Trophoblast cell (in vitro differentiated cells and primary cell): ENCODE data around the gene CST11.

Source experiments
- DNase-seq, 2 donors: peaks; one replicate each; pipeline ENCODE4 v3.0.0-alpha.2; 2016
- H2AFZ ChIP-seq: 2 replicates; pipeline ENCODE4 v1.6.1; 2013; ENCODE audit warnings: low read length, moderate library complexity, mild to moderate bottlenecking; ENCODE audit not compliant: insufficient read depth, poor library complexity
- H2AK5ac ChIP-seq: 2 replicates; pipeline ENCODE4 v1.6.1; 2013; ENCODE audit warnings: mild to moderate bottlenecking, low read length
- H2BK120ac ChIP-seq: 2 replicates; pipeline ENCODE4 v1.6.1; 2013; ENCODE audit warnings: low read length, mild to moderate bottlenecking, moderate library complexity; ENCODE audit not compliant: insufficient read depth, poor library complexity
- H2BK12ac ChIP-seq: 2 replicates; pipeline ENCODE4 v1.6.1; 2013; ENCODE audit warnings: mild to moderate bottlenecking, low read length, moderate library complexity
- H2BK5ac ChIP-seq: 2 replicates; pipeline ENCODE4 v1.6.1; 2013; ENCODE audit warnings: low read length, low read depth, moderate library complexity, mild to moderate bottlenecking; ENCODE audit not compliant: poor library complexity
- H3K14ac ChIP-seq: 2 replicates; pipeline ENCODE4 v1.6.1; 2013; ENCODE audit warnings: mild to moderate bottlenecking, low read length
- H3K18ac ChIP-seq: 2 replicates; pipeline ENCODE4 v1.6.1; 2013; ENCODE audit warnings: mild to moderate bottlenecking, low read length
- H3K23ac ChIP-seq: 2 replicates; pipeline ENCODE4 v1.6.1; 2013; ENCODE audit warnings: low read length
- H3K27ac ChIP-seq: 2 replicates; pipeline ENCODE4 v1.5.1; 2013; ENCODE audit warnings: low read depth, mild to moderate bottlenecking, inconsistent platforms, low read length, moderate library complexity
- H3K27me3 ChIP-seq: 2 replicates; pipeline ENCODE4 v1.6.1; 2013; ENCODE audit warnings: inconsistent platforms, mild to moderate bottlenecking, low read length, moderate library complexity; ENCODE audit not compliant: insufficient read depth
- H3K36me3 ChIP-seq, 2 experiments: 1 replicate in 1 of 2; 2 replicates in 1 of 2; pipeline ENCODE4 v1.6.1; 2013; ENCODE audit warnings: low read length in 2 of 2, mild to moderate bottlenecking in 2 of 2, moderate library complexity in 1 of 2; ENCODE audit not compliant: insufficient read depth in 2 of 2, control insufficient read depth in 1 of 2
- H3K4ac ChIP-seq: 2 replicates; pipeline ENCODE4 v1.6.1; 2013; ENCODE audit warnings: low read depth, mild to moderate bottlenecking, low read length, moderate library complexity
- H3K4me1 ChIP-seq, 2 experiments: 1 replicate in 1 of 2; 2 replicates in 1 of 2; pipeline ENCODE4 v1.6.1; 2013; ENCODE audit warnings: low read length in 2 of 2, mild to moderate bottlenecking in 2 of 2, moderate library complexity in 1 of 2; ENCODE audit not compliant: insufficient read depth in 2 of 2, control insufficient read depth in 1 of 2
- H3K4me2 ChIP-seq: 2 replicates; pipeline ENCODE4 v1.6.1; 2013; ENCODE audit warnings: inconsistent platforms, mild to moderate bottlenecking, low read length, moderate library complexity
- H3K4me3 ChIP-seq: 2 replicates; pipeline ENCODE4 v1.5.1; 2013; ENCODE audit warnings: mild to moderate bottlenecking, low read depth, low read length, inconsistent platforms
- H3K79me1 ChIP-seq: one replicate; pipeline ENCODE4 v1.6.1; 2013; ENCODE audit warnings: low read length
- H3K79me2 ChIP-seq: 2 replicates; pipeline ENCODE4 v1.6.1; 2013; ENCODE audit warnings: low read length, mild to moderate bottlenecking; ENCODE audit not compliant: control insufficient read depth, insufficient read depth, poor library complexity
- H3K9ac ChIP-seq: 2 replicates; pipeline ENCODE4 v1.6.1; 2013; ENCODE audit warnings: mild to moderate bottlenecking, low read length
- H3K9me3 ChIP-seq: 2 replicates; pipeline ENCODE4 v1.6.1; 2013; ENCODE audit warnings: low read depth, mild to moderate bottlenecking, control low read depth, inconsistent platforms, low read length; ENCODE audit not compliant: insufficient read depth
- H4K12ac ChIP-seq: 2 replicates; pipeline ENCODE4 v1.6.1; 2013; ENCODE audit warnings: low read depth, mild to moderate bottlenecking, low read length, moderate library complexity
- H4K8ac ChIP-seq: 2 replicates; pipeline ENCODE4 v1.6.1; 2013; ENCODE audit warnings: low read depth, mild to moderate bottlenecking, low read length, moderate library complexity
- H4K91ac ChIP-seq: one replicate; pipeline ENCODE4 v1.6.1; 2013; ENCODE audit warnings: low read depth, mild to moderate bottlenecking, low read length, moderate library complexity
- WGBS: extraction: QIAGEN DNeasy Blood & Tissue Kit; methylation state at CpG from one replicate; pipeline ENCODE4 v1.1.7; 2013; ENCODE audit warnings: missing lambda C conversion rate; ENCODE audit not compliant: insufficient read length, insufficient coverage; ENCODE audit errors: extremely low coverage; 5-methylcytosine and 5-hydroxymethylcytosine counted together

Gene CST11

GRCh38 chr20:23456409-23456808, 3.7 kb upstream of the CST11 start:
- no peak overlapping the region for H4K8ac ChIP-seq
- peaks cover 5% of the 10 kb centered on the region for H3K9me3 ChIP-seq
- no peak overlapping the region for H3K4me2 ChIP-seq
- no peaks in the 10 kb centered on the region for H3K27me3 ChIP-seq
- H3K9ac ChIP-seq = no peak overlapping the region
- no peak for DNase-seq
- WGBS = no CpG with 5 or more reads among the region's 3 CpGs
- H3K36me3 ChIP-seq = no peaks in the 10 kb centered on the region
- H3K4me1 ChIP-seq = no peaks in the 10 kb centered on the region
- H3K79me2 ChIP-seq = no peaks in the 10 kb centered on the region
- H4K12ac ChIP-seq = no peak overlapping the region
- H3K14ac ChIP-seq = no peak overlapping the region
- no peak overlapping the region for H3K23ac ChIP-seq
- H3K27ac ChIP-seq = no peak overlapping the region
- H2AK5ac ChIP-seq = no peak overlapping the region
- H2BK120ac ChIP-seq = no peak overlapping the region
- no peak overlapping the region for H2BK5ac ChIP-seq
- H2AFZ ChIP-seq = no peak overlapping the region
- H3K79me1 ChIP-seq = no peaks in the 10 kb centered on the region
- H4K91ac ChIP-seq = no peak overlapping the region
- no peak overlapping the region for H3K18ac ChIP-seq
- H2BK12ac ChIP-seq = no peak overlapping the region
- H3K4me3 ChIP-seq = no peak overlapping the region
- H3K4ac ChIP-seq = no peak overlapping the region

- no peak overlapping the region for H4K12ac ChIP-seq
- no peak overlapping the region for H3K4ac ChIP-seq
- no CpG with 5 or more reads among the region's 7 CpGs for WGBS
- no peak overlapping the region for H3K4me2 ChIP-seq
- no peak overlapping the region for H3K23ac ChIP-seq
- no peak overlapping the region for H2AFZ ChIP-seq
- no peak overlapping the region for H3K9ac ChIP-seq
- no peaks in the 10 kb centered on the region for H3K27me3 ChIP-seq
- no peak overlapping the region for H3K27ac ChIP-seq
- DNase-seq = no peak
- no peak overlapping the region for H3K14ac ChIP-seq
- no peak overlapping the region for H3K18ac ChIP-seq
- H2AK5ac ChIP-seq = no peak overlapping the region
- H3K4me1 ChIP-seq = no peaks in the 10 kb centered on the region
- no peak overlapping the region for H2BK120ac ChIP-seq
- H4K91ac ChIP-seq = no peak overlapping the region
- H4K8ac ChIP-seq = no peak overlapping the region
- no peaks in the 10 kb centered on the region for H3K79me1 ChIP-seq
- no peaks in the 10 kb centered on the region for H3K36me3 ChIP-seq
- H2BK12ac ChIP-seq = no peak overlapping the region
- no peaks in the 10 kb centered on the region for H3K79me2 ChIP-seq
- peaks cover 5% of the 10 kb centered on the region for H3K9me3 ChIP-seq
- H2BK5ac ChIP-seq = no peak overlapping the region
- H3K4me3 ChIP-seq = no peak overlapping the region
Observed at GRCh38 chr20:23455639-23456038, 3.0 kb upstream of the CST11 start.

GRCh38 chr20:23454816-23455215, 2.1 kb upstream of the CST11 start:
- H3K4me3 ChIP-seq = no peak overlapping the region
- H2BK12ac ChIP-seq = no peak overlapping the region
- H3K27me3 ChIP-seq = no peaks in the 10 kb centered on the region
- H2AFZ ChIP-seq = no peak overlapping the region
- no peak overlapping the region for H4K8ac ChIP-seq
- no peak overlapping the region for H3K18ac ChIP-seq
- H3K27ac ChIP-seq = no peak overlapping the region
- no peak overlapping the region for H3K14ac ChIP-seq
- no peak overlapping the region for H3K4me2 ChIP-seq
- H2AK5ac ChIP-seq = no peak overlapping the region
- no CpG with 5 or more reads among the region's 1 CpG for WGBS
- no peak overlapping the region for H3K9ac ChIP-seq
- no peaks in the 10 kb centered on the region for H3K36me3 ChIP-seq
- H3K4me1 ChIP-seq = no peaks in the 10 kb centered on the region
- H3K9me3 ChIP-seq = peaks cover 5% of the 10 kb centered on the region
- no peak overlapping the region for H4K12ac ChIP-seq
- H2BK5ac ChIP-seq = no peak overlapping the region
- H4K91ac ChIP-seq = no peak overlapping the region
- H2BK120ac ChIP-seq = no peak overlapping the region
- no peaks in the 10 kb centered on the region for H3K79me1 ChIP-seq
- peak; percentile 17 to 71 for DNase-seq
- H3K4ac ChIP-seq = no peak overlapping the region
- H3K23ac ChIP-seq = no peak overlapping the region
- no peaks in the 10 kb centered on the region for H3K79me2 ChIP-seq

GRCh38 chr20:23453549-23454543, 1.2 kb upstream of the CST11 start:
- H2AFZ ChIP-seq = no peak overlapping the region
- no peak overlapping the region for H3K4me3 ChIP-seq
- H3K27ac ChIP-seq = no peak overlapping the region
- WGBS = 100% methylated on average over 2 of the region's 15 CpGs
- no peaks in the 10 kb centered on the region for H3K79me1 ChIP-seq
- no peaks in the 10 kb centered on the region for H3K27me3 ChIP-seq
- no peak overlapping the region for H3K4ac ChIP-seq
- no peak overlapping the region for H3K14ac ChIP-seq
- no peak for DNase-seq
- no peak overlapping the region for H2AK5ac ChIP-seq
- no peak overlapping the region for H4K12ac ChIP-seq
- H3K4me1 ChIP-seq = no peaks in the 10 kb centered on the region
- no peak overlapping the region for H4K8ac ChIP-seq
- H2BK120ac ChIP-seq = no peak overlapping the region
- H3K79me2 ChIP-seq = no peaks in the 10 kb centered on the region
- no peak overlapping the region for H2BK5ac ChIP-seq
- no peak overlapping the region for H3K23ac ChIP-seq
- no peaks in the 10 kb centered on the region for H3K36me3 ChIP-seq
- H3K9me3 ChIP-seq = peaks cover 5% of the 10 kb centered on the region
- no peak overlapping the region for H3K9ac ChIP-seq
- no peak overlapping the region for H2BK12ac ChIP-seq
- H4K91ac ChIP-seq = no peak overlapping the region
- no peak overlapping the region for H3K4me2 ChIP-seq
- H3K18ac ChIP-seq = no peak overlapping the region
